GM19099 (cell line): ENCODE data around the gene SLC2A13.

Experiments used
- POLR2A ChIP-seq: IDR thresholded peaks from 3 replicates; pipeline ENCODE4 v1.6.1; 2011; ENCODE audit warnings: low read depth; ENCODE audit not compliant: insufficient read length; ENCODE audit errors: extremely low read depth

Gene SLC2A13

GRCh38 chr12:39805651-39806050, 300.2 kb downstream of the SLC2A13 start:
- TF ChIP-seq POLR2A: no peak

GRCh38 chr12:39804898-39805297, 301.0 kb downstream of the SLC2A13 start:
- no peak for TF ChIP-seq POLR2A

- no peak for TF ChIP-seq POLR2A
Observed at GRCh38 chr12:39804479-39804878, 301.4 kb downstream of the SLC2A13 start.

- TF ChIP-seq POLR2A: no peak
Observed at GRCh38 chr12:39803151-39803550, 302.7 kb downstream of the SLC2A13 start.

GRCh38 chr12:39798977-39799376, 306.9 kb downstream of the SLC2A13 start:
- TF ChIP-seq POLR2A: no peak

- TF ChIP-seq POLR2A: no peak
Observed at GRCh38 chr12:39798429-39798828, 307.5 kb downstream of the SLC2A13 start.

GRCh38 chr12:39795481-39795880, 310.4 kb downstream of the SLC2A13 start:
- TF ChIP-seq POLR2A: no peak

GRCh38 chr12:39792938-39793337, 312.9 kb downstream of the SLC2A13 start:
- TF ChIP-seq POLR2A: no peak

- no peak for TF ChIP-seq POLR2A
Observed at GRCh38 chr12:39788239-39788638, 317.6 kb downstream of the SLC2A13 start.

- no peak for TF ChIP-seq POLR2A
Observed at GRCh38 chr12:39782026-39782545, 323.8 kb downstream of the SLC2A13 start.

- TF ChIP-seq POLR2A: no peak
Observed at GRCh38 chr12:39780913-39781446, 324.9 kb downstream of the SLC2A13 start.

GRCh38 chr12:39780411-39780912, 325.4 kb downstream of the SLC2A13 start:
- TF ChIP-seq POLR2A: no peak

GRCh38 chr12:39779768-39780340, 326.0 kb downstream of the SLC2A13 start:
- no peak for TF ChIP-seq POLR2A

GRCh38 chr12:39777465-39777864, 328.4 kb downstream of the SLC2A13 start:
- no peak for TF ChIP-seq POLR2A

- TF ChIP-seq POLR2A: no peak
Observed at GRCh38 chr12:39773266-39773665, 332.6 kb downstream of the SLC2A13 start.

GRCh38 chr12:39772821-39773259, 333.0 kb downstream of the SLC2A13 start:
- TF ChIP-seq POLR2A: no peak

- TF ChIP-seq POLR2A: no peak
Observed at GRCh38 chr12:39771456-39771855, 334.4 kb downstream of the SLC2A13 start.

- TF ChIP-seq POLR2A: no peak
Observed at GRCh38 chr12:39764944-39765560, 340.8 kb downstream of the SLC2A13 start.
